Hindlimb muscle (tissue), 1 donor: ENCODE results near the gene ACTR10. TPM values are rescaled to one million over a fixed set of nuclear protein-coding genes. Genes with fewer than 3 reads are reported as not detected.

Experiments
- DNase-seq: peaks from one replicate; pipeline ENCODE4 v3.0.0-alpha.2; 2013
- polyA plus RNA-seq: library from polyadenylated mRNA; unstranded; fragments of 120-200 nt; gene quantifications from one replicate; pipeline ENCODE4 v1.2.1, GENCODE V29; 2013; ENCODE audit not compliant: insufficient read length

Gene ACTR10
- 65.9 TPM for polyA plus RNA-seq

- DNase-seq, result peak; percentile 91
Measured at GRCh38 chr14:58199726-58200479, at the start of gene ACTR10. Gene ACTR10, plus strand, starts transcription at chr14:58200149. Its CDS starts 69 bp downstream, at chr14:58200218.

- no peak for DNase-seq
Measured at GRCh38 chr14:58150243-58150805, 49.6 kb upstream of the ACTR10 start.

- peak; percentile 51 for DNase-seq
Measured at GRCh38 chr14:58151133-58152013, 48.6 kb upstream of the ACTR10 start.

- DNase-seq, result peak; percentile 83
Measured at GRCh38 chr14:58152014-58152857, 47.7 kb upstream of the ACTR10 start, which contains the start of gene ARMH4. Gene ARMH4, minus strand, starts transcription at chr14:58152213. Its CDS starts 12,855 bp downstream, at chr14:58139358.

- DNase-seq, result no peak
Measured at GRCh38 chr14:58160561-58160960, 39.4 kb upstream of the ACTR10 start.

GRCh38 chr14:58166005-58166983 is 33.7 kb upstream of the ACTR10 start:
- DNase-seq, result peak; percentile 79

- no peak for DNase-seq
Measured at GRCh38 chr14:58167057-58167456, 32.9 kb upstream of the ACTR10 start.

- no peak for DNase-seq
Measured at GRCh38 chr14:58167891-58168290, 32.1 kb upstream of the ACTR10 start.

- peak; percentile 31 for DNase-seq
Measured at GRCh38 chr14:58171090-58171489, 28.9 kb upstream of the ACTR10 start.

GRCh38 chr14:58177125-58177524 is 22.8 kb upstream of the ACTR10 start:
- DNase-seq, result no peak

GRCh38 chr14:58189176-58189575 is 10.8 kb upstream of the ACTR10 start:
- DNase-seq, result no peak

- DNase-seq, result no peak
Measured at GRCh38 chr14:58191763-58192601, 8.0 kb upstream of the ACTR10 start.

GRCh38 chr14:58193542-58193941 is 6.4 kb upstream of the ACTR10 start:
- no peak for DNase-seq

- DNase-seq, result no peak
Measured at GRCh38 chr14:58196198-58196597, 3.8 kb upstream of the ACTR10 start.

- DNase-seq, result no peak
Measured at GRCh38 chr14:58198086-58198485, 1.9 kb upstream of the ACTR10 start.

GRCh38 chr14:58200480-58200841 is 512 bp downstream of the ACTR10 start:
- DNase-seq, result no peak

- no peak for DNase-seq
Measured at GRCh38 chr14:58200846-58201245, 897 bp downstream of the ACTR10 start.

GRCh38 chr14:58213176-58213575 is 13.2 kb downstream of the ACTR10 start:
- no peak for DNase-seq

- no peak for DNase-seq
Measured at GRCh38 chr14:58215191-58215914, 15.4 kb downstream of the ACTR10 start.
